Ovary (tissue), 9 donors: ENCODE measurements around the gene YTHDF1. TPM values are rescaled to one million over a fixed set of nuclear protein-coding genes. Genes with fewer than 3 reads are reported as not detected.

Experiments
- DNase-seq, 5 donors: peaks; one replicate each; pipeline ENCODE4 v3.0.0-alpha.2; 2019 to 2020
- H3K27ac ChIP-seq, 2 donors: fragments of 200-600 bp; one replicate each; pipeline versions ENCODE4 v1.5.1 to v1.8.0; 2019 to 2022
- H3K27me3 ChIP-seq: fragments of 200-600 bp; one replicate; pipeline ENCODE4 v1.8.0; 2022
- H3K36me3 ChIP-seq: fragments of 200-600 bp; sonication (generic); one replicate; pipeline ENCODE4 v1.5.1; 2019
- H3K4me1 ChIP-seq: one replicate; pipeline ENCODE4 v1.8.1; 2013; ENCODE audit warnings: mild to moderate bottlenecking, moderate library complexity; ENCODE audit not compliant: insufficient read depth
- H3K4me3 ChIP-seq: fragments of 200-600 bp; sonication (generic); one replicate; pipeline ENCODE4 v1.5.1; 2017
- H3K9me3 ChIP-seq, 2 donors: fragments of 200-600 bp in 1 of 2; sonication (generic) in 1 of 2; one replicate each; pipeline versions ENCODE4 v1.5.1 to v1.8.1; 2013 to 2019; ENCODE audit warnings: mild to moderate bottlenecking in 1 of 2, moderate library complexity in 1 of 2
- CTCF ChIP-seq, 3 donors: fragments of 450-650 bp in 2 of 3; fragments of 200-600 bp in 1 of 3; IDR thresholded peaks; one replicate each; pipeline versions ENCODE4 v1.5.1 to v1.8.0; 2016 to 2022; ENCODE audit warnings: antibody characterized with exemption in 3 of 3, mild to moderate bottlenecking in 1 of 3
- EP300 ChIP-seq: sonication (generic); formaldehyde crosslinking; IDR thresholded peaks from one replicate; pipeline ENCODE4 v1.6.1; 2017; ENCODE audit warnings: antibody characterized with exemption
- POLR2A ChIP-seq: fragments of 450-650 bp; IDR thresholded peaks from one replicate; pipeline ENCODE4 v1.6.1; 2017; ENCODE audit warnings: antibody characterized with exemption, mild to moderate bottlenecking, moderate library complexity
- WGBS, 3 donors: extraction: QIAGEN DNeasy Blood & Tissue Kit in 1 of 3; methylation state at CpG; one replicate each; pipeline versions ENCODE4 v1.1.5 to v1.1.7; 2013 to 2017; 5-methylcytosine and 5-hydroxymethylcytosine counted together
- intact Hi-C, 4 donors: fragments of 100-400 bp; cut with DNase I; formaldehyde crosslinking; loops; one replicate each; pipeline versions ENCODE4 v1.11.0 to v1.15.1; 2022 to 2023
- polyA plus RNA-seq, 2 donors: library from polyadenylated mRNA; stranded (reverse); fragments of 200-250 nt in 1 of 2; fragments of 350-450 nt in 1 of 2; fragmentation: Illumina TruSeq in 1 of 2; extraction: RNeasy Lipid Tissue Mini Kit (QIAGEN cat#74804) in 1 of 2; gene quantifications; one replicate each; pipeline ENCODE4 v1.2.3, GENCODE V29; 2013 to 2014
- total RNA-seq, 7 donors: library from RNA; depleted of rRNA in 2 of 7; stranded (reverse); fragments of >200 nt in 2 of 7; fragmentation: NEBNext Ultra II Directional in 3 of 7; extraction: Animal tissue kit (Norgen Biotek cat#: 25700) in 3 of 7; gene quantifications; one replicate each; pipeline versions ENCODE4 v1.1.0 to v1.2.4, GENCODE V29; 2016 to 2023
- donor health status: DM: no; HTN: no; CAD: no; lungs with moderate emphysema.
- donor health status: DM: no; HTN: no; CAD: no.
- donor health status: Bipolar disorder and iron deficiency.
- donor health status: DM: yes; HTN: yes; CAD: no.
- donor health status: DM: no; HTN: no; CAD: no.
- donor health status: DM: yes; HTN: yes; CAD: no.

YTHDF1 gene
- total and polyA plus RNA-seq, 9 donors = 17.0 to 39.4 (median 30.5) TPM

- no peaks in the 10 kb centered on the region for H3K9me3 ChIP-seq
- 62 to 67% (median 63%) methylated on average over 16 of the region's 16 CpGs for WGBS, 3 donors
- no peaks in the 10 kb centered on the region for H3K27me3 ChIP-seq
- no peak overlapping the region for H3K27ac ChIP-seq
- no peak for DNase-seq
- H3K36me3 ChIP-seq = no peaks in the 10 kb centered on the region
- H3K4me1 ChIP-seq = no peaks in the 10 kb centered on the region
- intact Hi-C loops = no loop called here
- no peak overlapping the region for H3K4me3 ChIP-seq
- no peak for TF ChIP-seq CTCF (IDR thresholded peaks at IDR 0.05)
- no peak for TF ChIP-seq POLR2A
- TF ChIP-seq EP300 = no peak
Observed at GRCh38 chr20:63153254-63154221, 62.4 kb downstream of the YTHDF1 start.

GRCh38 chr20:63152322-63153253 is 63.3 kb downstream of the YTHDF1 start:
- 62 to 71% (median 65%) methylated on average over 28 of the region's 28 CpGs for WGBS, 3 donors
- Histone ChIP-seq H3K27me3 (no peaks in the 10 kb centered on the region), H3K27ac (no peak overlapping the region), H3K36me3 (no peaks in the 10 kb centered on the region), H3K4me1 (no peaks in the 10 kb centered on the region), H3K4me3 (no peak overlapping the region), H3K9me3 (no peaks in the 10 kb centered on the region)
- intact Hi-C loops = no loop called here
- TF ChIP-seq EP300 = no peak
- TF ChIP-seq CTCF (IDR thresholded peaks at IDR 0.05) = no peak
- TF ChIP-seq POLR2A = no peak
- DNase-seq = no peak

- TF ChIP-seq POLR2A (no peak), CTCF (IDR thresholded peaks at IDR 0.05) (no peak), EP300 (no peak)
- 24 to 29% (median 26%) methylated on average over 40 of the region's 40 CpGs for WGBS, 3 donors
- no peaks in the 10 kb centered on the region for H3K36me3 ChIP-seq
- no peaks in the 10 kb centered on the region for H3K27me3 ChIP-seq
- DNase-seq = peak in 2 of 5 donors; percentile 33 to 64
- no peaks in the 10 kb centered on the region for H3K9me3 ChIP-seq
- H3K4me1 ChIP-seq = no peaks in the 10 kb centered on the region
- no peak overlapping the region for H3K4me3 ChIP-seq
- peak overlapping the region in 1 of 2 donors; percentile 20 for H3K27ac ChIP-seq
- intact Hi-C loops = no loop called here
Observed at GRCh38 chr20:63151554-63152321, 64.2 kb downstream of the YTHDF1 start.
